Endodermal cell (in vitro differentiated cells): Measurements from ENCODE around the gene RPTOR. TPM values are rescaled to one million over a fixed set of nuclear protein-coding genes. Genes with fewer than 3 reads are reported as not detected.
A peak's percentile ranks its signal among the peaks of the same experiment; 100 is the strongest.

Experiments used
- DNase-seq: peaks from one replicate; pipeline ENCODE4 v3.0.0-alpha.2; 2017
- H3K27ac ChIP-seq: 2 replicates; pipeline ENCODE4 v1.5.1; 2013; ENCODE audit warnings: mild to moderate bottlenecking, low read depth, low read length, moderate library complexity
- H3K27me3 ChIP-seq: 2 replicates; pipeline ENCODE4 v1.6.1; 2013; ENCODE audit warnings: mild to moderate bottlenecking, low read length, moderate library complexity; ENCODE audit not compliant: insufficient read depth, control insufficient read depth, poor library complexity, severe bottlenecking
- H3K36me3 ChIP-seq: 2 replicates; pipeline ENCODE4 v1.7.0; 2013; ENCODE audit warnings: mild to moderate bottlenecking, low read length, moderate library complexity; ENCODE audit not compliant: control insufficient read depth, insufficient read depth
- H3K4me1 ChIP-seq: one replicate; pipeline ENCODE4 v1.7.0; 2013; ENCODE audit warnings: low read length; ENCODE audit not compliant: control insufficient read depth, insufficient read depth
- H3K4me3 ChIP-seq: 2 replicates; pipeline ENCODE4 v1.5.1; 2013; ENCODE audit warnings: mild to moderate bottlenecking, low read length, moderate library complexity
- H3K9ac ChIP-seq: 2 replicates; pipeline ENCODE4 v1.6.1; 2013; ENCODE audit warnings: mild to moderate bottlenecking, low read length, moderate library complexity; ENCODE audit not compliant: poor library complexity, severe bottlenecking; ENCODE audit errors: extremely low read depth
- H3K9me3 ChIP-seq: 2 replicates; pipeline ENCODE4 v1.6.1; 2013; ENCODE audit warnings: mild to moderate bottlenecking, low read length, moderate library complexity; ENCODE audit not compliant: control insufficient read depth
- H3K27ac Mint-ChIP-seq: 2 replicates; pipeline ENCODE4 v1.8.0; 2020; ENCODE audit warnings: mixed read lengths
- H3K27me3 Mint-ChIP-seq: 2 replicates; pipeline ENCODE4 v1.8.0; 2021; ENCODE audit warnings: mild to moderate bottlenecking, mixed read lengths; ENCODE audit not compliant: insufficient read depth
- H3K36me3 Mint-ChIP-seq: 2 replicates; pipeline ENCODE4 v1.8.0; 2020; ENCODE audit warnings: low read depth, mixed read lengths
- H3K4me1 Mint-ChIP-seq: 2 replicates; pipeline ENCODE4 v1.8.0; 2020; ENCODE audit warnings: mixed read lengths
- H3K4me3 Mint-ChIP-seq: 2 replicates; pipeline ENCODE4 v1.8.0; 2020; ENCODE audit warnings: mild to moderate bottlenecking, moderate library complexity, mixed read lengths
- H3K9me3 Mint-ChIP-seq: 2 replicates; pipeline ENCODE4 v1.8.0; 2020; ENCODE audit warnings: mild to moderate bottlenecking, mixed read lengths
- WGBS, 2 experiments: methylation state at CpG; one replicate each; pipeline versions ENCODE4 v1.1.5 to v1.1.7; 2013; ENCODE audit warnings: missing lambda C conversion rate in 2 of 2, mixed read lengths in 1 of 2; ENCODE audit not compliant: insufficient coverage in 1 of 2, insufficient read length in 1 of 2; 5-methylcytosine and 5-hydroxymethylcytosine counted together
- total RNA-seq, 2 donors: library from RNA; stranded (reverse); fragmentation: NEBNext Ultra II Directional in 1 of 2; extraction: Animal tissue kit (Norgen Biotek cat#: 25700) in 1 of 2; gene quantifications; 2 replicates in 1 of 2; 3 replicates in 1 of 2; pipeline ENCODE4 v1.2.1, GENCODE V29; 2021
- TF ChIP-seq, protein P1 (sequence below): fragments of 200-600 bp; sonication (generic); conservative IDR thresholded peaks from 2 replicates; pipeline ENCODE4 v1.5.0; 2021; ENCODE audit warnings: antibody characterized with exemption, mild to moderate bottlenecking

The RPTOR gene
- total RNA-seq, 2 donors from 2014 or later = 45.1 to 53.4 TPM

DNA sequence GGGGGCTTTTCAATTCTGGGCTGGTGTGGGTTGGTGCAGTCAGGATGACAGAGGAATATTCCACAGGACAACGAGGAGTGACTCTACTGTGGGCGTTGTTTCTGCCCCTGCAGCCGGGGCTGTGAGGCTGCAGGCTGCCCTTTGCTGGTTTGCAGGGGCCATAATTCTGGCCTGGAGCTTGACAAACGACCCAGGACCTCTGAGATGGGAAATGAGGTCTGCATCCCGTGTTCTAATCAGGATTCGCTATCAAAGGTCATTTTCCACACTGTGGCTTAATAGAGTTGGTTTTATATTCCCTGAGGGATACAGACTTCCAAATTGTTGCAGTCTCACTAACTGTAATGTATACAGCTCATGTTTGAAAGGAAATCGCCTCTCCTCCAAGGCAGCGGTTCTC is 180.9 kb downstream of the RPTOR start:
- peaks cover 16% of the 10 kb centered on the region for H3K36me3 Mint-ChIP-seq
- WGBS, 2 experiments = 78 to 96% methylated on average over 7 to 8 of the region's 8 CpGs
- no peak overlapping the region for H3K4me3 Mint-ChIP-seq
- peaks cover 2% of the 10 kb centered on the region for H3K9me3 Mint-ChIP-seq
- Histone ChIP-seq H3K9ac (no peak overlapping the region), H3K4me3 (no peak overlapping the region), H3K9me3 (no peaks in the 10 kb centered on the region), H3K36me3 (no peaks in the 10 kb centered on the region), H3K4me1 (no peaks in the 10 kb centered on the region), H3K27me3 (no peaks in the 10 kb centered on the region), H3K27ac (peak overlapping the region; percentile 29)
- H3K27me3 Mint-ChIP-seq = no peaks in the 10 kb centered on the region
- DNase-seq = no peak
- peak overlapping the region; percentile 33 for H3K27ac Mint-ChIP-seq
- H3K4me1 Mint-ChIP-seq = peaks cover 4% of the 10 kb centered on the region
- TF ChIP-seq, protein P1, sequence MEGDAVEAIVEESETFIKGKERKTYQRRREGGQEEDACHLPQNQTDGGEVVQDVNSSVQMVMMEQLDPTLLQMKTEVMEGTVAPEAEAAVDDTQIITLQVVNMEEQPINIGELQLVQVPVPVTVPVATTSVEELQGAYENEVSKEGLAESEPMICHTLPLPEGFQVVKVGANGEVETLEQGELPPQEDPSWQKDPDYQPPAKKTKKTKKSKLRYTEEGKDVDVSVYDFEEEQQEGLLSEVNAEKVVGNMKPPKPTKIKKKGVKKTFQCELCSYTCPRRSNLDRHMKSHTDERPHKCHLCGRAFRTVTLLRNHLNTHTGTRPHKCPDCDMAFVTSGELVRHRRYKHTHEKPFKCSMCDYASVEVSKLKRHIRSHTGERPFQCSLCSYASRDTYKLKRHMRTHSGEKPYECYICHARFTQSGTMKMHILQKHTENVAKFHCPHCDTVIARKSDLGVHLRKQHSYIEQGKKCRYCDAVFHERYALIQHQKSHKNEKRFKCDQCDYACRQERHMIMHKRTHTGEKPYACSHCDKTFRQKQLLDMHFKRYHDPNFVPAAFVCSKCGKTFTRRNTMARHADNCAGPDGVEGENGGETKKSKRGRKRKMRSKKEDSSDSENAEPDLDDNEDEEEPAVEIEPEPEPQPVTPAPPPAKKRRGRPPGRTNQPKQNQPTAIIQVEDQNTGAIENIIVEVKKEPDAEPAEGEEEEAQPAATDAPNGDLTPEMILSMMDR = no peak

DNA sequence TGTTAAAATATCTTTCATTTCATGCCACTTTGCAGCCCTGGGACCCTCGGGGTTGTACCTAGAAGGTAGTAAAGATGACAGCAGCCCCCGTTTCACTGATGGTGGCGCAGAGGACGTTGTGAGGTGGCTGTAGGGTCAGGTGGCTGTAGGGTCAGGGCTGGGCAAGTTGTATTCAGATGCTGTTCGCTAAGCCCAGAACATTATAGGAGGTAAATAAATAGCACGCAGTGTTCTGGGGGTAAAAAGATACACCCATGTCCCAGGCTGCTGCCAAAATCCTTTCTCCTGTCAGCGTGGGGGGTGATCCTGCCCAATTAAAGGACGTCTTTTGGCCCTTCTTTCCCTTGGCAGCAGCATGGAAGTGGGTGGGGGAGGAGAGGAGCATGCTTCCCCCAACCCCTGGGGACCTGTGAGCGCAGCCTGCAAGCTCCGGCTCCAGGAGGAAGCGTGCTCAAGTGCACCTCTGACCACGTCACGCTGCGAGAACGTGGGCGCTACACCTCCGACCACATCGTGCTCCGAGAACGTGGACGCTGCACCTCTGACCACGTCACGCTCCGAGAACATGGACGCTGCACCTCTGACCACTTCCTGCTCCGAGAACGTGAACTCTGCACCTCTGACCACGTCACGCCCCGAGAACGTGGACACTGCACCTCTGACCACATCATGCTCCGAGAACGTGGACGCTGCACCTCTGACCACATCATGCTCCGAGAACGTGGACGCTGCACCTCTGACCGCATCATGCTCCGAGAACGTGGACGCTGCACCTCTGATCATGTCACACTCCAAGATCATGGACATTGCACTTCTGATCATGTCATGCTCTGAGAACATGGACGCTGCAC is 182.1 kb downstream of the RPTOR start:
- no peak overlapping the region for H3K4me3 ChIP-seq
- no peak overlapping the region for H3K27ac Mint-ChIP-seq
- H3K27me3 ChIP-seq = no peaks in the 10 kb centered on the region

DNA sequence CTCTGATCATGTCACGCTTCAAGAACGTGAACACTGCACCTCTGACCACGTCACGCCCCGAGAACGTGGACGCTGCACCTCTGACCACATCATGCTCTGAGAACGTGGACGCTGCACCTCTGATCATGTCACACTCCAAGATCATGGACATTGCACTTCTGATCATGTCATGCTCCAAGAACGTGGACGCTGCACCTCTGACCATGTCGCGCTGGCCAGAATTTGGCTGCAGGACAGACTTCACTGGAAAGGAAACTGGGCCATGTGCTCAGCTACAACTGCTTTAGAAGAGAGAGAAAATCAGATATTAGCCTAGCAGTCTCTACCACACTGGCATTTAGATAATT is 182.7 kb downstream of the RPTOR start:
- H3K9me3 Mint-ChIP-seq = peaks cover 2% of the 10 kb centered on the region
- Histone ChIP-seq H3K27me3 (no peaks in the 10 kb centered on the region), H3K4me1 (no peaks in the 10 kb centered on the region), H3K36me3 (no peaks in the 10 kb centered on the region), H3K9me3 (no peaks in the 10 kb centered on the region), H3K4me3 (no peak overlapping the region), H3K9ac (no peak overlapping the region), H3K27ac (no peak overlapping the region)
- H3K4me3 Mint-ChIP-seq = no peak overlapping the region
- TF ChIP-seq, protein P1 = no peak
- peaks cover 4% of the 10 kb centered on the region for H3K4me1 Mint-ChIP-seq
- DNase-seq = no peak
- H3K27ac Mint-ChIP-seq = no peak overlapping the region
- no peaks in the 10 kb centered on the region for H3K27me3 Mint-ChIP-seq
- whole genome bisulfite sequencing, 2 experiments = 94 to 98% methylated on average over 13 of the region's 13 CpGs
- H3K36me3 Mint-ChIP-seq = peaks cover 13% of the 10 kb centered on the region

More for the DNA sequence above, 182.1 kb downstream of the RPTOR start:
- WGBS, 2 experiments = 93 to 96% methylated on average over 41 to 42 of the region's 42 CpGs
- Mint-ChIP-seq H3K4me3 (no peak overlapping the region), H3K4me1 (no peaks in the 10 kb centered on the region), H3K36me3 (peaks cover 16% of the 10 kb centered on the region), H3K9me3 (peaks cover 2% of the 10 kb centered on the region), H3K27me3 (no peaks in the 10 kb centered on the region)
- Histone ChIP-seq H3K9ac (no peak overlapping the region), H3K27ac (no peak overlapping the region), H3K36me3 (no peaks in the 10 kb centered on the region), H3K9me3 (no peaks in the 10 kb centered on the region), H3K4me1 (no peaks in the 10 kb centered on the region)
- DNase-seq = no peak
- TF ChIP-seq, protein P1 = no peak
